GM12891 (cell line): ENCODE results near the gene PRKRIP1.

Experiments
- POLR2A ChIP-seq: IDR thresholded peaks from 2 replicates; pipeline ENCODE4 v1.6.1; 2011; ENCODE audit warnings: low read depth, low read length, control low read depth
- POLR2AphosphoS5 ChIP-seq: IDR thresholded peaks from 2 replicates; pipeline ENCODE4 v1.6.1; 2011; ENCODE audit warnings: low read depth, low read length, control low read depth

- TF ChIP-seq POLR2AphosphoS5 (no peak), POLR2A (no peak)
Observed at GRCh38 chr7:102403563-102403962, 7.4 kb downstream of the PRKRIP1 start.
